ENCODE data around the gene CNPPD1. TPM values are rescaled to one million over a fixed set of nuclear protein-coding genes. Genes with fewer than 3 reads are reported as not detected.
A peak's percentile ranks its signal among the peaks of the same experiment; 100 is the strongest.

CNPPD1 gene
- total RNA-seq, 1 experiment from 2014 or later = 42.6 TPM

DNA sequence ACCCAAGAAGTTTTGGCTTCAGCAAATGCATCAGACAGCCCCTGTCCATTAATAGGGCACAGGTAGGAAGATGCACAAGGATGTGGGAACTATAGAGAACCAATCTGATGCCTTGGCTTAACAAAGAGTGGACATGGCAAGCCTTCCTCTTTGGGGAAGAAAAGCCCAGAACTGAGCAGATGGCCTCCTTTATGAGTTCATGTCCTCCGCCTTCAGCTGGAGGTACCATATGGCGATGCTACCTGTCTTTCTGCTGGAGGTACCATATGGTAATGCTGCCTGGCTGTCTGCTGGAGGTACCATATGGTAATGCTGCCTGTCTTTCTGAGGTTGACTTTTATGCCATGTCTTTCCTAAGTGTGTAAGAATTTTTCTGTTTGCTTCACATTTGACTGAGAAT is 7.4 kb upstream of the CNPPD1 start:
- in situ Hi-C loops (cut with HindIII; ENCODE audit: low pct_unique_long_range_greater_than_20kb, low sequenced_read_pairs) = no loop called here
- DNase-seq (ENCODE audit: low read depth, low spot score) = no peak

DNA sequence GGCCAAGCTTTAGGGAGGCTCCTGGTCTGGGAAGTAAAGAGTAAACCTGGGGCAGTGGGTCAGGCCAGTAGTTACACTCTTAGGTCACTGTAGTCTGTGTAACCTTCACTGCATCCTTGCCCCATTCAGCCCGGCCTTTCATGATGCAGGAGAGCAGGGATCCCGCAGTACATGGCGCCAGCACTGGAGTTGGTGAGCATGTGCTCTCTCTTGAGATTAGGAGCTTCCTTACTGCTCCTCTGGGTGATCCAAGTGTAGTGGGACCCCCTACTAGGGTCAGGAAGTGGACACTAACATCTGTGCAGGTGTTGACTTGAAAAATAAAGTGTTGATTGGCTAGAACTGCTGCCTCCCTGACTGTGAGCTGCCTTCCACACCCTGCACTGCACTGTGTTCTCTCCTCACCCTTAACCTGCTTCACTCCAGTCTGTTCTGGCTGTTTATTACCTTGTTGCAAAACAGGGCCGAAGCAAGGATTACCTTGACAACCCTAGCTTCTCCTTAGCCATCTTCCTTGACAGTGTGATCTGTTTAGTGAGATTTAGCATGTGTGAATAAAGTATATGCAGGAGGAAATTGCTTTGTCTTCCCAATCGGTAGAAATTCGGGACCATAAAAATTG is 6.5 kb upstream of the CNPPD1 start:
- DNase-seq (ENCODE audit: low read depth, low spot score) = no peak

DNA sequence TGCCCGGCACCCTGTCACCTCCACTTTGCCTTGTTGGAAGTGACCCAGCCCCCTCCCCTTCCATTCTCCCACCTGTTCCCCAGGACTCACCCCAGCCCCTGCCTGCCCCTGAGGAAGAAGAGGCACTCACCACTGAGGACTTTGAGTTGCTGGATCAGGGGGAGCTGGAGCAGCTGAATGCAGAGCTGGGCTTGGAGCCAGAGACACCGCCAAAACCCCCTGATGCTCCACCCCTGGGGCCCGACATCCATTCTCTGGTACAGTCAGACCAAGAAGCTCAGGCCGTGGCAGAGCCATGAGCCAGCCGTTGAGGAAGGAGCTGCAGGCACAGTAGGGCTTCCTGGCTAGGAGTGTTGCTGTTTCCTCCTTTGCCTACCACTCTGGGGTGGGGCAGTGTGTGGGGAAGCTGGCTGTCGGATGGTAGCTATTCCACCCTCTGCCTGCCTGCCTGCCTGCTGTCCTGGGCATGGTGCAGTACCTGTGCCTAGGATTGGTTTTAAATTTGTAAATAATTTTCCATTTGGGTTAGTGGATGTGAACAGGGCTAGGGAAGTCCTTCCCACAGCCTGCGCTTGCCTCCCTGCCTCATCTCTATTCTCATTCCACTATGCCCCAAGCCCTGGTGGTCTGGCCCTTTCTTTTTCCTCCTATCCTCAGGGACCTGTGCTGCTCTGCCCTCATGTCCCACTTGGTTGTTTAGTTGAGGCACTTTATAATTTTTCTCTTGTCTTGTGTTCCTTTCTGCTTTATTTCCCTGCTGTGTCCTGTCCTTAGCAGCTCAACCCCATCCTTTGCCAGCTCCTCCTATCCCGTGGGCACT is 5.8 kb upstream of the CNPPD1 start:
- no peak for DNase-seq (ENCODE audit: low read depth, low spot score)
- in situ Hi-C loops (cut with HindIII; ENCODE audit: low pct_unique_long_range_greater_than_20kb, low sequenced_read_pairs) = no loop called here

More for the DNA sequence above, 6.5 kb upstream of the CNPPD1 start:
- in situ Hi-C loops (cut with HindIII; ENCODE audit: low pct_unique_long_range_greater_than_20kb, low sequenced_read_pairs) = no loop called here

DNA sequence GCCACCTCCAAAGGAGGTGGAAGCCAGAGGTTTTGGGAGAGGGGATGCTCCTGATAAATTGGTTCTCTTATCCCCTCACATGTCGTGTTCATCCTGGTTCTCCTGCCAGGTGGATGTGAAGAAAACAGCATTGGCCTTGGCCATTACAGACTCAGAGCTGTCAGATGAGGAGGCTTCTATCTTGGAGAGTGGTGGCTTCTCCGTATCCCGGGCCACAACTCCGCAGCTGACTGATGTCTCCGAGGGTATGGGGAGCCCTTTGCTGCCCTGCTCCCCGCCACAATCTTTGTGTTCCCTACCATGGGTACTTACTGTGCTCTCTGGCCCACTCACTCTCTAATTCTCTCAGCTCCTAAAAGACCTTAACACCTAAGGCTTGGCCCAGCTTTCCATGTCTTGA is 4.8 kb upstream of the CNPPD1 start:
- no peak for DNase-seq (ENCODE audit: low read depth, low spot score)
- in situ Hi-C loops (cut with HindIII; ENCODE audit: low pct_unique_long_range_greater_than_20kb, low sequenced_read_pairs) = no loop called here

DNA sequence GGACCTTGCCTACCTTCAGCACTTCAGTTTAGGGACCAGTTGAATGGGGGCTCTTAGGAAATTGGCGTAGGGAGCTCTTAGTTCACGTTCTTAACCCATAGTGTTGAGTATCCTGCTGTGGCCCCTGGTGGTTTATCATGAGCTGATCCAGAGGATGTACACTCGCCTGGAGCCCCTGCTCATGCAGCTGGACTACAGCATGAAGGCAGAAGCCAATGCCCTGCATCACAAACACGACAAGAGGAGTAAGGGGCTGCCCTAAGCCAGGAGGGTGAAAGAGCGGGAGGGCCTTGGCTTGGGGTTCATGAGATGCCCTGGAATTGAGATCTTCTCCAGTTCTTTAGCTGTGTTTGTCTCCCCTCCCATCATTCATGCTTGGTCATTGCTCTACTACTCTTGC is 4.2 kb upstream of the CNPPD1 start:
- in situ Hi-C loops (cut with HindIII; ENCODE audit: low pct_unique_long_range_greater_than_20kb, low sequenced_read_pairs) = no loop called here
- DNase-seq (ENCODE audit: low read depth, low spot score) = no peak

DNA sequence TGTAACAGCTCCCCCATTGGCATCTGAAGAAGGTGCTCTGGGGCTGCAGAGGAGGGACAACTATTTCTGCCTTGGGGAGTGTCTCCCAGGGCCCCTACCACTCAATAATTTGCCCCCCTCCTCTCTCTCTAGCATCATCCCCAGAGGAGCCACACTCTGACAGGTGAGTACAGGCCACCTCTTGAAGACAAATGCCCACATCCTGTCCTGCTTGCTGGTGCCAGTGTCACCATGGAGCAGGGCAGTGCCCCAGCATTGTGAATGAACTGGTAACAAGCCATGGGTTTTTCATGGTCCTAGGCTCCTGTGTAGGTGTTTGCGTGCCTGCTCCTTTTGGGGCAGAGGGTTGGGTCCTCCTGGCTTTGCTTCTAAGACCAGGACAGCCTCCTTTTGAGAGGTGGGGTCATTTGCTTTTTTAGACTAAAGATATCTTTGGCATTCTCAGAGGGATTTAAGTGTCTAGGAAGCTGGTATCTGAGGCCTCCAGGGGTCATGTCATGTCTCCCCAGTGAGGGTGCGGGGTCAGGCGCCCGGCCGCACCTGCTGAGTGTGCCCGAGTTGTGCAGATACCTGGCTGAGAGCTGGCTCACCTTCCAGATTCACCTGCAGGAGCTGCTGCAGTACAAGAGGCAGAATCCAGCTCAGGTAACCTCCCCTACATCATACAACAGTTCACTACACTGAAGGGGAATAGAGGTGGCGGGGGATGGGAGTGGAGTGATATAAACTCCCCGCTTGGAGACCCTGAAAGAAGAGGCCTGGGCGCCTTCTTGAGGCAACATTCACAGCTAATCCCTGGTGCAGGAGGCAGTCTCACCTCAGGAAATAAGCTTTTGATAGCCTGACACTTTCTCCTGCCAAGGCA is 3.1 kb upstream of the CNPPD1 start:
- DNase-seq (ENCODE audit: low read depth, low spot score) = no peak
- in situ Hi-C loops (cut with HindIII; ENCODE audit: low pct_unique_long_range_greater_than_20kb, low sequenced_read_pairs) = no loop called here

DNA sequence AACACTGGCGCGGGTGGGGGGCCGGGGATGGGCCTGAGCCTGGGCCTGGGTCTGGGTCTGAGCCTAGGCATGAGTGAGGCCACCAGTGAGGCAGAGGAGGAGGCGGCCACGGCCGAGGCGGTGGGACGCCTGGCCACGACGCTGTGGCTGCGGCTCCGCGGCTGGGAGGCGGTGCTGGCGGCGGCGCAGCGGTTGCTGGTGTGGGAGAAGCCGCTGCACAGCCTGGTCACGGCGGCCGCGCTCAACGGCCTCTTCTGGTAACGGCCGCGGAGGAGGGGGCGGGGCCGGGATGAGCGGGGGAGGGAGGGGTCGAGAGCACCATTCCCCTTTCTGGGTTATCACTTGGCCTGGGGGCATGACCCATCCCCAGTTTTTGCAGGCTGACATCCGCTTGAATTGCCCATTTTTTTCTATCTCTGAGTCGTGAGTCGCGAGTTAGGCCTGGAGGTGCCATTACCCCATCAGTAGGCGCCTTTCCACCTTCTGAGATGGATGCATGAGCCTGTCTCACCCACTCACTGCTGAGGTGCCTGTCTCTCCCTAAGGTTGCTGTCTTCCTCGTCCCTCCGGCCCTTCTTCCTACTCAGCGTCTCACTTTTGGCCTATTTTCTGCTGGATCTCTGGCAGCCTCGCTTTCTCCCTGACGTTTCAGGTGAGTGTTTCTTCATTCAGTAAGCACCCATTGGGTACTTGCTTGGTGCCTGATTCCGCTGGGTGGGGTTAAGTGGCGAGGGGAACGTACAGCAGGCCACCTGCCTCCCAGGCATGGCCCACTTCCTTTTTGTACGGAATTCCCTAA is 1.9 kb upstream of the CNPPD1 start:
- peak; percentile 26 for DNase-seq (ENCODE audit: low read depth, low spot score)
- in situ Hi-C loops (cut with HindIII; ENCODE audit: low pct_unique_long_range_greater_than_20kb, low sequenced_read_pairs) = no loop called here

DNA sequence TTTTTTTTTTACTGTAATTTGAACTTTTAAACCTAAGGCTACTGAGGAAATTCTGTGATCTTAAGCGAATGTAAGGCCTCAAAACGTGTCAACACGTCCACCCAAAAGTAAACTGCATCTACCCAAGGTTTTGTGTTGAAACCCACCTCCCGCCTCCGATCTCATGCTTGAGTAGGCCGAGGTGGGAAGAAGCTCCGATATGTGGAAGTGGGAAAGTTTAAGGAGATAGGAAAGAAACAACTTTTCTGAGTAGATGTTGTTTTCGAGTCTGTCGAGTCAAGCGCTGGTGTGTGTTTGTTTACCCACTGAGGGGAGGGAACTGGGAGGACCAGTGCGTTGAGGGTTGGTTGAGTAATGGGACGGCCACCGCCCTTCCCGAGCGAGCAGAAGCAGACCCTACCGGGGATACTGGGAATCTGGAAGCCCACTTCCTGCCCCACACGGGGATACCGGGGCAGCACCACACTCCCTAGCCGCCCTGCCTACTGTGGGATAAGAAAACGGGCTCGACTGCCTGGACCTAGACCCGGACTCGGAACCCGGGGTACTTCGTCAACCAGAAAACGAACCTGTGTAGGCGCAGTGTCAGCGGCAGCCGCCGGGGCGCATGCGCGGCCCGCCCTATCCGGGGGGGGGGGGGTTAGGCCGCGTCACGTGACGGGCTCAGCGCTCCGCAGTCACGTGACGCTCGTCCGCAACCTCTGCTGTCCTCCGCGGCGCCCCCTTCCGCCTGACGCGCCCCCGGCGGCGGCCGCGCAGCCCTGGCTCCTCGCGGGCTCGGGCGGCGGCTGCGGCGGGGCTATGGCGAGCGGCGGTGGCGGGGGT is 1.0 kb upstream of the CNPPD1 start, which contains the start of gene RETREG2:
TSS of gene RETREG2 (plus strand) at position 724 of the 825 bp plus-strand sequence. CDS start at position 802, 78 bp downstream.
- in situ Hi-C loops (cut with HindIII; ENCODE audit: low pct_unique_long_range_greater_than_20kb, low sequenced_read_pairs) = no loop called here
- peak; percentile 85 for DNase-seq (ENCODE audit: low read depth, low spot score)

DNA sequence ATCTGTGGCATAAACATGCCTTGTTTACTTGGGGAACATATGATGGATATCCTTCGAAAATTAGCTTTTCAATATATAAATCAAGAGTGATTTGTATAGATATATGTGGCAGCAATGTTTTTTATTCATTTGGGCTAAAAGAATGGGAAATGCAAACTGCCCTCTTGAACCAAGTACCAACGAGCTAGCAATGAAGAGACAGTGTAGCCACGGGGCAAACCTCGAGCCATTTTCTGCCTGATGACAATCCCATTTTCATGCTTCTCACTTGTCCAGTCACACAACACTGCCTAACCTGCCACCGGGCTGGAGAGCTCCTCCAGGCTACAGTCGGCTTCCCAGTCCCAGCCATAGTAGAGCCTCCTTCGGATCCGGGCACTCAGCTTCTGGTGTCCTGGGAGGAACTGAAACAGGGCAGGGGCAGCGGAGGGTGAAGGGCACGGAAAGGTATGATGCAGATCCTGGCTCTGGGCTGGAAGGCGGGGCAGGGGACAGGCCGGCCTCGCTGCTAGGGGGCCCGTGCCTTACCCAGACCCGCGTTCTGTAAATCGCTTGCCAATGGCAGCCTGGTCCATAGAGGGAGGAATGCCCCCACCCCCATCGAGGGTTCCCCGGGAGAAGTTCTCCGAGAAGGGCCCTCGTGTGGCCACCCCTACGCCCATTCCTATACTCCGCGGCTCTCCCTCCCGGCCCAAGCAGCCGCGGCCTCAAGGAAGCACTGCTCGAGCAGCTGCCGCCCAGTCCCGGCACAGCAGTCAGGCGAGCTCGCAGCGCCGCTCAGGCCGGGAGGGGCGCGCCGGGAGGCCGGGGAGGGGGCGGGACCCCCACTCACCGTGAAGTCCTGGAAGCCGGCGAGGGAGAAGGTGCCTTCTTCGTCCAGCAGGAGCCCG is 552 bp downstream of the CNPPD1 start:
- in situ Hi-C loops (cut with HindIII; ENCODE audit: low pct_unique_long_range_greater_than_20kb, low sequenced_read_pairs) = no loop called here
- peak; percentile 30 for DNase-seq (ENCODE audit: low read depth, low spot score)

DNA sequence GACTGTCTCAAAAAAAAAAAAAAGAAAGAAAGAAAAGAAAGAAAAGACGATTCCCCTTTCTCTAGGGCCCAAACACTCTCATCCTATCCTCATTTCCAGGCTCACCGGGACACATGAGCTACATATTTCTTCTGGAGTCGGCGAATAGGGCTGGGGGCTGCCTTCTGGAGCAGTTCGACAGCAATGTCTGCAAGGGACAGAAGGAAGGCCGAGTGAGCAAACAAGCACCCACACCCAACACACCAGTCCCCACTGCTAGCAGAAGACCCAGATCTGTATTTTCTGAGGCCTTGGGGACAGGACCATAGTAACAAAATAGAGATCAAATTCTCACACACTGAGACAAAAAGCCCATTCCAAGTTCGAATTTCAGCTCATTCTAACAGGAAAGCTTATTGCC is 1.2 kb downstream of the CNPPD1 start:
- in situ Hi-C loops (cut with HindIII; ENCODE audit: low pct_unique_long_range_greater_than_20kb, low sequenced_read_pairs) = no loop called here
- DNase-seq (ENCODE audit: low read depth, low spot score) = no peak

DNA sequence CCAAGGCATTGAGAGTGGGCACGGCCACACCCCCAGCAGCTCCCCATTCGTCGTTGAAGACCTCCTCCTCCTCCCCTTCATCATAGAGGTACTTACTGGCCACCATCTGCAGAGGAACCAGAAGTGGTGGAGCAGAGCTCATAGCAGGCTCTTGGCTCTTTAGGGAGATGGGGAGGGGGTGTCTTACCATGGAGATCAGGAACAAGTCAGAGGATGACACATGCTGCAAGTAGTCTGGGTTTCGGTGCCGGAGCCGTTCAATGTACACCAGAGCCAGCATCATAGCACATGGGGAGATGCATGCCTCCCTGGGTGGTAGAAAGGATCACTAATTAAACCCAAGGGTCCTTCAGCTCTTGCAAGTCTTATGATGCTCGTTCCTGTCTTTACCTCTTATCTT is 1.9 kb downstream of the CNPPD1 start:
- in situ Hi-C loops (cut with HindIII; ENCODE audit: low pct_unique_long_range_greater_than_20kb, low sequenced_read_pairs) = no loop called here
- no peak for DNase-seq (ENCODE audit: low read depth, low spot score)

DNA sequence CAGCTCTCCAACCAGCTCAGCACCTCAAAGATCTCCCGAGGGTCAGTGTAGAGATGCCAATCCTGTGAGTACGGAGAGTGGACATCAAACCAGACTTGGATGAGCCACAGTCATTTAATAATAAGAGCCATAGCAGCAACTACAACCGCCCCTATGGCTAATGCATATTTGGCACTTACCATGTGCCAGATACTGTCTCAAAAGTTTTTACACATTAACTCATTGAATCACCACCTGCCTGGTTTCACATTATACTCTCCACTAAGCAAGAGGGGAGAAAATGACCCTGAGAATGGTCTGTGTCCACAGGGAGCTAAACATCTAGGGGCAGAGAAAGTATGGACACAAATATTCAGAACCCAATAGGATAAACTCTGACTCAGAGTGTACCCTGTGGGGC is 2.6 kb downstream of the CNPPD1 start:
- DNase-seq (ENCODE audit: low read depth, low spot score) = no peak
- in situ Hi-C loops (cut with HindIII; ENCODE audit: low pct_unique_long_range_greater_than_20kb, low sequenced_read_pairs) = no loop called here

DNA sequence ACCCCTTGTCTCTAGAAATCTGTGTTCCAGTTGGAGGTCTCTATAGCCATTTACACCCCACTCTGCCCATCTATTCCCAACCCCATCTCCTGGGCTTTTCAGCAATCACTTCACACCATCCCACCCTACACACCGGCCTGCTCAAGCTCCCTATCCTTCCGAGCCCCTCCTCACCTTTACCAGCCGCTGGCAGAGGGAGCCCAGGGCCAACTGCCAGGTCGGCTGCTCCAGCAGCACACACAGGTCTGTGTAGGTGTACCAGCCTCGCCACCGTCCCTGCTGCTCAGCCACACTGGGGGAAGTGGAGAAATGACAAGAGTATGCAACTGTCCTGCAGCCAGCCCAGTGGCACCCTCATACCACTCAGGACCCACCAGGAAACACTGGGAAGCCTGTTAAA is 3.5 kb downstream of the CNPPD1 start:
- DNase-seq (ENCODE audit: low read depth, low spot score) = no peak
- in situ Hi-C loops (cut with HindIII; ENCODE audit: low pct_unique_long_range_greater_than_20kb, low sequenced_read_pairs) = no loop called here

DNA sequence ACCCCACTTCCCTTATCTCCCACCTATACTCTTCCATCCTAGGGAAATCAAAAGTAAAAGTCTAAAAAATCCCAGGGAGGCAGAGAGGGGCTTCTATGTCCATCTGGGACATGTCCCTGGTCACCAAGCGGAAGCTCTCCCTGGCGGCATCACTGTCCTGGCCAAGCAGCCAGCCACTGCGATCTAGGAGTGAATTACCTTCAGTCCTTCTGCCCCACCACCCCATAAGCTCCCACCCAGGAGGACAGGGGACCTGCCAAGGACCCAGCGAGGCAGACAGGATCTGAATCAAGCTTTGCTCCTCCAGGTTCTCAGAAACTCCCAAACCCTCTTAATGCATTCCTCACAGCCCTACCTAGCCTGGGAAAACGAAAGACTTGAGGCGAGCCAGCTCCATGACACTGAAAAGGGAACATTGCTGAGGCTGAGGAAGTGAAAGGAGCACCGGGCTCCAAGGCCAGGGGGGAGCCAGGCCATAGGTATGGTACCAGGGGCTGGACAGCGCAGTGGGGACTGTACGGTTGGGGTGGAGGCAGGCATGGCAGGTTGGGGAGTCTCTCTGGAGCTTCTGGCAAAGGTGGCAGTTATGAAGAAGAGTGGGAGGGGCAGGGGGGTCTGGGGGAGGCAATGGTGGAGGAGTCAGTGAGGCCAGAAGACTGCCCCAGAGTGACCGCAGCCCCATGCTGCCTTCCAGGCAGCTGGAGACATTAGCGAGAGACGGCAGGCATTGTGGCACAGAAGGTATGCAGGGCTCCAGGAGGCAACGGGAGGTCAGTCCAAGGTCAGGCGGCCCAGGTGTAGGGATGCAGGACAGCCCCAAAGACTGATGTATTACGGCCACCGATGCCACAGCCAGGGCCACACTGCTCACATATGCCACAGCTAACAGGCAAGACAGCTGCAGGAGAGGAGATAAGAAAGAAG is 4.2 kb downstream of the CNPPD1 start:
- in situ Hi-C loops (cut with HindIII; ENCODE audit: low pct_unique_long_range_greater_than_20kb, low sequenced_read_pairs) = no loop called here
- no peak for DNase-seq (ENCODE audit: low read depth, low spot score)

DNA sequence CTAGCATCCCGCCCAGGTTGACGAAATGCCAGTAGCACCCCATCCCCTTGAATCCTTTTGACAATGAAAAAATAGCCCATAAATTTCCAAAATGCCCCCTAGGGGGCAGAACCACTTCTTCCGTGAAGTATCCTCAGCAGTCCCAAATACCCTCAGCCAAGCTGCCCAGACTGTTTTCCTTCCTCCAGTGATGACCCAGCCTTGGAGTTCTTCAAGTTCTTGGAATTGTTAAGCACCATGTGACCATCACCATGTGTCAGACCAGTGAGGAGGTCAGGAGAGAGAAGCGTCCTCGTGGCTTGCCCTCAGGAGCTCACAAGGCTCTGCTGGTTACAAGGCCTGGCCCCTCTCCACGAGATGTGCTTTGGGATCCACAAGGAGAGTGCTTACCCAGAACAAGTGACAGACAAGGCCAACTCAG is 5.5 kb downstream of the CNPPD1 start:
- peak; percentile 97 for DNase-seq (ENCODE audit: low read depth, low spot score)
- in situ Hi-C loops (cut with HindIII; ENCODE audit: low pct_unique_long_range_greater_than_20kb, low sequenced_read_pairs) = no loop called here

Data from SK-MEL-5 (cell line).